ENCODE data around the gene CPSF4.

Gene CPSF4

GRCh38 chr7:99402854-99403253, 35.9 kb upstream of the CPSF4 start:
- H3K79me2 ChIP-seq (ENCODE audit: insufficient read depth, low read depth): peaks cover 43% of the 10 kb centered on the region
- no peak overlapping the region for H3K9ac ChIP-seq

GRCh38 chr7:99403764-99404163, 35.0 kb upstream of the CPSF4 start:
- no peaks in the 10 kb centered on the region for H3K27me3 ChIP-seq (ENCODE audit: insufficient read depth, low read depth)
- H3K36me3 ChIP-seq (ENCODE audit: insufficient read depth): peaks cover 8% of the 10 kb centered on the region; the same call in 1 of the 2 replicates
- H3K4me3 ChIP-seq (IDR thresholded peaks at IDR 0.05; ENCODE audit: insufficient read depth, low read depth, low read length): no peak overlapping the region
- H4K20me1 ChIP-seq (ENCODE audit: insufficient read depth): no peaks in the 10 kb centered on the region; the same call in 1 of the 2 replicates
- no peak overlapping the region for H3K27ac ChIP-seq
- no peak overlapping the region for H3K9ac ChIP-seq
- H2AFZ ChIP-seq (ENCODE audit: low read depth): no peak overlapping the region
- TF ChIP-seq CTCF (conservative IDR thresholded peaks at IDR 0.05; ENCODE audit: low read depth, low read length): no peak
- peaks cover 51% of the 10 kb centered on the region for H3K79me2 ChIP-seq (ENCODE audit: insufficient read depth, low read depth)
- H3K4me1 ChIP-seq (ENCODE audit: low read depth, poor library complexity, severe bottlenecking): peaks cover 14% of the 10 kb centered on the region
- no peak overlapping the region for H3K4me2 ChIP-seq

More at GRCh38 chr7:99402854-99403253, 35.9 kb upstream of the CPSF4 start:
- Histone ChIP-seq H3K4me3 (IDR thresholded peaks at IDR 0.05; ENCODE audit: insufficient read depth, low read depth, low read length) (no peak overlapping the region), H3K4me1 (ENCODE audit: low read depth, poor library complexity, severe bottlenecking) (peaks cover 14% of the 10 kb centered on the region), H3K4me2 (no peak overlapping the region), H3K36me3 (ENCODE audit: insufficient read depth) (peaks cover 8% of the 10 kb centered on the region; the same call in 1 of the 2 replicates), H3K27ac (no peak overlapping the region), H3K27me3 (ENCODE audit: insufficient read depth, low read depth) (no peaks in the 10 kb centered on the region), H2AFZ (ENCODE audit: low read depth) (no peak overlapping the region), H4K20me1 (ENCODE audit: insufficient read depth) (no peaks in the 10 kb centered on the region; the same call in 1 of the 2 replicates)
- no peak for TF ChIP-seq CTCF (conservative IDR thresholded peaks at IDR 0.05; ENCODE audit: low read depth, low read length)

GRCh38 chr7:99404235-99404976, 34.3 kb upstream of the CPSF4 start:
- TF ChIP-seq CTCF (conservative IDR thresholded peaks at IDR 0.05; ENCODE audit: low read depth, low read length): no peak
- Histone ChIP-seq H3K27ac (no peak overlapping the region), H3K9ac (no peak overlapping the region), H3K4me1 (ENCODE audit: low read depth, poor library complexity, severe bottlenecking) (peaks cover 14% of the 10 kb centered on the region), H3K27me3 (ENCODE audit: insufficient read depth, low read depth) (no peaks in the 10 kb centered on the region), H3K36me3 (ENCODE audit: insufficient read depth) (peaks cover 8% of the 10 kb centered on the region; the same call in 1 of the 2 replicates), H4K20me1 (ENCODE audit: insufficient read depth) (no peaks in the 10 kb centered on the region; the same call in 1 of the 2 replicates), H3K4me2 (no peak overlapping the region), H2AFZ (ENCODE audit: low read depth) (no peak overlapping the region), H3K79me2 (ENCODE audit: insufficient read depth, low read depth) (peaks cover 58% of the 10 kb centered on the region), H3K4me3 (IDR thresholded peaks at IDR 0.05; ENCODE audit: insufficient read depth, low read depth, low read length) (no peak overlapping the region)

GRCh38 chr7:99404977-99405320, 33.8 kb upstream of the CPSF4 start:
- Histone ChIP-seq H3K36me3 (ENCODE audit: insufficient read depth) (peaks cover 8% of the 10 kb centered on the region; the same call in 1 of the 2 replicates), H3K4me3 (IDR thresholded peaks at IDR 0.05; ENCODE audit: insufficient read depth, low read depth, low read length) (no peak overlapping the region), H4K20me1 (ENCODE audit: insufficient read depth) (no peaks in the 10 kb centered on the region; the same call in 1 of the 2 replicates), H3K27ac (no peak overlapping the region), H3K4me2 (no peak overlapping the region), H2AFZ (ENCODE audit: low read depth) (no peak overlapping the region), H3K79me2 (ENCODE audit: insufficient read depth, low read depth) (peaks cover 63% of the 10 kb centered on the region), H3K27me3 (ENCODE audit: insufficient read depth, low read depth) (no peaks in the 10 kb centered on the region), H3K9ac (no peak overlapping the region), H3K4me1 (ENCODE audit: low read depth, poor library complexity, severe bottlenecking) (peaks cover 17% of the 10 kb centered on the region)
- TF ChIP-seq CTCF (conservative IDR thresholded peaks at IDR 0.05; ENCODE audit: low read depth, low read length): no peak
